K562 (cell line): ENCODE data around the gene ARHGDIA. TPM values are rescaled to one million over a fixed set of nuclear protein-coding genes. Genes with fewer than 3 reads are reported as not detected.

Source experiments
- ATAC-seq: fragments of 200-7000 bp; cut with Tn5 transposase; 3 replicates; pipeline ENCODE4 v1.9.1; 2020; ENCODE audit warnings: moderate library complexity
- BruUV-seq: library from RNA; stranded (reverse); fragments of 400-500 nt; replicated peaks from 2 replicates; lab custom pipeline; 2021; lab: Mats Ljungman, UMichigan
- CTCF ChIA-PET: fragments of 300-600 bp; formaldehyde crosslinking; extraction: SDS; loops from one replicate; lab custom pipeline; 2021; ENCODE audit warnings: low intra/inter-chr PET ratio; lab: Yijun Ruan, JAX
- POLR2A ChIA-PET: fragments of 300-600, 350-650 bp; sonication (Branson Sonifier 250); formaldehyde crosslinking; extraction: SDS; loops from one replicate; lab custom pipeline; 2021; ENCODE audit warnings: antibody characterized with exemption, inconsistent platforms; lab: Yijun Ruan, JAX
- DNase-seq, 4 experiments: peaks; one replicate each; pipeline versions ENCODE4 v3.0.0 to v3.0.0-alpha.2; 2011 to 2018; ENCODE audit warnings: low spot score in 3 of 4, mixed read lengths in 3 of 4; ENCODE audit errors: extremely low read depth in 1 of 4
- FAIRE-seq: peaks from 2 replicates; lab custom pipeline; 2011; peaks lifted over from hg19 to GRCh38; lab: Jason Lieb, UNC
- H2AFZ ChIP-seq: 2 replicates; pipeline ENCODE4 v1.6.0; 2011; ENCODE audit warnings: low read depth, low read length, control low read depth, inconsistent platforms
- H3K27ac ChIP-seq: fragments of 200-600 bp; 3 replicates; pipeline ENCODE4 v1.8.0; 2011; ENCODE audit warnings: low read depth, mild to moderate bottlenecking, control low read depth, inconsistent platforms, low read length, moderate library complexity, mixed read lengths; ENCODE audit errors: extremely low read depth
- H3K27me3 ChIP-seq, 2 experiments: fragments of 300-600 bp in 1 of 2; 2 replicates in 1 of 2; 3 replicates in 1 of 2; pipeline versions ENCODE4 v1.6.0 to v1.8.0; 2011; ENCODE audit warnings: inconsistent platforms in 2 of 2, low read length in 2 of 2, mild to moderate bottlenecking in 1 of 2, mixed read lengths in 1 of 2, moderate library complexity in 1 of 2; ENCODE audit not compliant: control insufficient read depth in 2 of 2, insufficient read depth in 2 of 2
- H3K36me3 ChIP-seq: fragments of 300-600 bp; 3 replicates; pipeline ENCODE4 v1.8.0; 2011; ENCODE audit warnings: mild to moderate bottlenecking, low read length, inconsistent platforms; ENCODE audit not compliant: control insufficient read depth, insufficient read depth
- H3K4me1 ChIP-seq, 2 experiments: fragments of 200-600 bp in 1 of 2; replicated peaks in 1 of 2; 2 replicates in 1 of 2; 3 replicates in 1 of 2; pipeline versions ENCODE4 v1.5.1 to v1.8.0; 2011; ENCODE audit warnings: inconsistent platforms in 2 of 2, low read length in 2 of 2, mild to moderate bottlenecking in 1 of 2, mixed read lengths in 1 of 2, moderate library complexity in 1 of 2; ENCODE audit not compliant: control insufficient read depth in 2 of 2, insufficient read depth in 2 of 2
- H3K4me2 ChIP-seq: 2 replicates; pipeline ENCODE4 v1.6.1; 2011; ENCODE audit warnings: low read length, control low read depth, inconsistent platforms, mixed read lengths; ENCODE audit not compliant: insufficient read depth
- H3K4me3 ChIP-seq: fragments of 200-600 bp; sonication (generic), shearing (Covaris generic); 2 replicates; pipeline ENCODE4 v1.5.1; 2016; ENCODE audit warnings: control low read depth, inconsistent platforms
- H3K79me2 ChIP-seq: fragments of 200-600 bp; 3 replicates; pipeline ENCODE4 v1.8.0; 2011; ENCODE audit warnings: low read length, inconsistent platforms; ENCODE audit not compliant: control insufficient read depth, insufficient read depth
- H3K9ac ChIP-seq, 2 experiments: 2 replicates each; pipeline versions ENCODE4 v1.6.0 to v1.6.1; 2011; ENCODE audit warnings: low read depth in 2 of 2, low read length in 2 of 2, control low read depth in 1 of 2, inconsistent platforms in 1 of 2, mild to moderate bottlenecking in 1 of 2, mixed read lengths in 1 of 2; ENCODE audit not compliant: insufficient read depth in 1 of 2
- H3K9me1 ChIP-seq: one replicate; pipeline ENCODE4 v1.6.0; 2011; ENCODE audit warnings: inconsistent platforms, mild to moderate bottlenecking, low read length, moderate library complexity; ENCODE audit not compliant: control insufficient read depth, insufficient read depth
- H3K9me3 ChIP-seq: replicated peaks from 2 replicates; pipeline ENCODE4 v1.5.1; 2011; ENCODE audit warnings: low read depth, low read length, inconsistent platforms; ENCODE audit not compliant: control insufficient read depth, insufficient read depth
- H4K20me1 ChIP-seq: replicated peaks from 2 replicates; pipeline ENCODE4 v1.6.1; 2011; ENCODE audit warnings: low read length, inconsistent platforms, mixed read lengths; ENCODE audit not compliant: control insufficient read depth, insufficient read depth
- BCLAF1 ChIP-seq, 2 experiments: fragments of 450-650 bp in 1 of 2; IDR thresholded peaks; 2 replicates each; pipeline ENCODE4 v1.6.1; 2011 to 2017; ENCODE audit warnings: low read depth in 2 of 2, antibody characterized with exemption in 1 of 2, borderline replicate concordance in 1 of 2, low read length in 1 of 2, mild to moderate bottlenecking in 1 of 2, mixed read lengths in 1 of 2; ENCODE audit not compliant: control insufficient read depth in 1 of 2
- CC2D1A ChIP-seq: fragments of 450-650 bp; IDR thresholded peaks from 2 replicates; pipeline ENCODE4 v1.6.1; 2017; ENCODE audit warnings: mild to moderate bottlenecking
- ILF3 ChIP-seq: fragments of 450-650 bp; IDR thresholded peaks from 2 replicates; pipeline ENCODE4 v1.6.1; 2018; ENCODE audit warnings: antibody characterized with exemption, mild to moderate bottlenecking, moderate library complexity, borderline replicate concordance
- MAX ChIP-seq: sonication (generic); formaldehyde crosslinking; IDR thresholded peaks from 2 replicates; pipeline ENCODE4 v1.9.0; 2022; ENCODE audit warnings: mild to moderate bottlenecking, missing genetic modification reagents
- NFRKB ChIP-seq: fragments of 450-650 bp; IDR thresholded peaks from 2 replicates; pipeline ENCODE4 v1.6.1; 2016; ENCODE audit warnings: low read depth
- TAF15 ChIP-seq: fragments of 200-400 bp; formaldehyde crosslinking; IDR thresholded peaks from 2 replicates; pipeline ENCODE4 v1.6.1; 2017; ENCODE audit warnings: mild to moderate bottlenecking, low read depth, low read length, moderate library complexity
- ZNF280A ChIP-seq: fragments of 450-650 bp; IDR thresholded peaks from 2 replicates; pipeline ENCODE4 v1.6.1; 2018; ENCODE audit warnings: mild to moderate bottlenecking, low read depth; ENCODE audit not compliant: partially characterized antibody
- ZNF561 ChIP-seq: fragments of 450-650 bp; formaldehyde crosslinking; conservative IDR thresholded peaks from 2 replicates; pipeline ENCODE4 v1.4.0; 2020; ENCODE audit warnings: mild to moderate bottlenecking, moderate library complexity
- WGBS: fragments of 100-300 bp; shearing (Covaris generic); methylation state at CpG from one replicate; pipeline ENCODE4 v1.1.6; 2016; ENCODE audit warnings: low coverage, mixed read lengths; ENCODE audit not compliant: insufficient coverage; ENCODE audit errors: missing lambda C conversion rate; 5-methylcytosine and 5-hydroxymethylcytosine counted together
- in situ Hi-C: fragments of 300-500 bp; cut with MboI; formaldehyde crosslinking; loops from 4 replicates; pipeline ENCODE4 v1.15.0; 2018; ENCODE audit warnings: inconsistent platforms, mixed read lengths
- intact Hi-C: fragments of 100-400 bp; cut with micrococcal nuclease; formaldehyde crosslinking; loops from 2 replicates; pipeline ENCODE4 v1.14.2; 2022
- polyA plus RNA-seq, 8 experiments: library from polyadenylated mRNA; depleted of rRNA in 4 of 8; stranded (reverse) in 5 of 8; unstranded in 3 of 8; fragments of >200 nt; fragmentation: Nextera tagmentation in 2 of 8; fragmentation: Illumina TruSeq in 1 of 8; extraction: Ambion mirVana in 2 of 8; extraction: Trizol in 1 of 8; gene quantifications; 2 replicates each; pipeline versions ENCODE4 v1.2.1 to v1.2.3, GENCODE V29; 2011 to 2014; ENCODE audit warnings: inconsistent platforms in 1 of 8, missing spikeins in 1 of 8
- total RNA-seq, 7 experiments: library from RNA; depleted of rRNA in 6 of 7; stranded (reverse); fragments of >200 nt in 6 of 7; fragmentation: Illumina TruSeq in 2 of 7; extraction: Trizol in 2 of 7; gene quantifications; 2 replicates each; pipeline versions ENCODE4 v1.2.1 to v1.2.3, GENCODE V29; 2011 to 2021; ENCODE audit warnings: low replicate concordance in 1 of 7
- TF ChIP-seq, protein P1 (sequence below), 2 experiments: fragments of 450-650 bp; IDR thresholded peaks; 2 replicates each; pipeline ENCODE4 v1.6.1; 2016
- TF ChIP-seq, protein P2 (sequence below): fragments of 250-450 bp; sonication (Bioruptor Pico); IDR thresholded peaks from 2 replicates; pipeline ENCODE4 v1.4.0; 2020; ENCODE audit warnings: mild to moderate bottlenecking, moderate library complexity

The ARHGDIA gene
- total and polyA plus RNA-seq, 9 of the 15 experiments (the other 6 are each of a cell fraction or from before 2014, with no cell fraction given): 9.6 to 340 (median 97.6) TPM

GRCh38 chr17:81831957-81832607 is 39.1 kb downstream of the ARHGDIA start:
- Histone ChIP-seq H2AFZ (peak overlapping the region; percentile 64), H3K9ac (peak overlapping the region; percentile 75 to 96), H3K9me1 (no peaks in the 10 kb centered on the region), H4K20me1 (no peaks in the 10 kb centered on the region), H3K27me3 (no peaks in the 10 kb centered on the region), H3K27ac (peak overlapping the region; percentile 76), H3K4me1 (peaks cover 25 to 65% of the 10 kb centered on the region in 2 experiments), H3K4me2 (peak overlapping the region; percentile 89), H3K79me2 (peaks cover 28% of the 10 kb centered on the region; the same call in 2 of the 3 replicates), H3K4me3 (peak overlapping the region; percentile 52), H3K9me3 (no peaks in the 10 kb centered on the region), H3K36me3 (no peaks in the 10 kb centered on the region)
- in situ Hi-C loops (no loop called here), intact Hi-C loops (no loop called here)
- 30% methylated on average over 18 of the region's 18 CpGs for WGBS
- ChIA-PET POLR2A (interaction anchor here (0.6 to 3.6 kb wide), 3 partner anchors 10 to 129 kb away, joined by 3 to 25 read pairs (median 4); partner anchors contain the start of gene MRPL12), CTCF (no interaction called here)
- TSS peak; percentile 74 for BruUV-seq
- ATAC-seq (peak; percentile 5), DNase-seq (peak in 1 of 4 experiments; percentile 54), FAIRE-seq (no peak)
- TF ChIP-seq TAF15 (no peak), ZNF561 (CRISPR knock-in tag) (no peak), ILF3 (no peak), BCLAF1 (IDR thresholded peaks at IDR 0.05; ENCODE audit: borderline replicate concordance in 1 of 2, control insufficient read depth in 1 of 2, low read depth in 2 of 2, low read length in 1 of 2) (no peak), ZNF280A (no peak), CC2D1A (no peak), MAX (peak; percentile 47; the same call in 1 of the 2 replicates), NFRKB (peak; percentile 77; the same call in 1 of the 2 replicates)
- TF ChIP-seq, protein P1, sequence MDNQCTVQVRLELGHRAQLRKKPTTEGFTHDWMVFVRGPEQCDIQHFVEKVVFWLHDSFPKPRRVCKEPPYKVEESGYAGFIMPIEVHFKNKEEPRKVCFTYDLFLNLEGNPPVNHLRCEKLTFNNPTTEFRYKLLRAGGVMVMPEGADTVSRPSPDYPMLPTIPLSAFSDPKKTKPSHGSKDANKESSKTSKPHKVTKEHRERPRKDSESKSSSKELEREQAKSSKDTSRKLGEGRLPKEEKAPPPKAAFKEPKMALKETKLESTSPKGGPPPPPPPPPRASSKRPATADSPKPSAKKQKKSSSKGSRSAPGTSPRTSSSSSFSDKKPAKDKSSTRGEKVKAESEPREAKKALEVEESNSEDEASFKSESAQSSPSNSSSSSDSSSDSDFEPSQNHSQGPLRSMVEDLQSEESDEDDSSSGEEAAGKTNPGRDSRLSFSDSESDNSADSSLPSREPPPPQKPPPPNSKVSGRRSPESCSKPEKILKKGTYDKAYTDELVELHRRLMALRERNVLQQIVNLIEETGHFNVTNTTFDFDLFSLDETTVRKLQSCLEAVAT (IDR thresholded peaks at IDR 0.05): peak; percentile 34 to 72; a peak in 1 of 4 replicates
- TF ChIP-seq, protein P2, sequence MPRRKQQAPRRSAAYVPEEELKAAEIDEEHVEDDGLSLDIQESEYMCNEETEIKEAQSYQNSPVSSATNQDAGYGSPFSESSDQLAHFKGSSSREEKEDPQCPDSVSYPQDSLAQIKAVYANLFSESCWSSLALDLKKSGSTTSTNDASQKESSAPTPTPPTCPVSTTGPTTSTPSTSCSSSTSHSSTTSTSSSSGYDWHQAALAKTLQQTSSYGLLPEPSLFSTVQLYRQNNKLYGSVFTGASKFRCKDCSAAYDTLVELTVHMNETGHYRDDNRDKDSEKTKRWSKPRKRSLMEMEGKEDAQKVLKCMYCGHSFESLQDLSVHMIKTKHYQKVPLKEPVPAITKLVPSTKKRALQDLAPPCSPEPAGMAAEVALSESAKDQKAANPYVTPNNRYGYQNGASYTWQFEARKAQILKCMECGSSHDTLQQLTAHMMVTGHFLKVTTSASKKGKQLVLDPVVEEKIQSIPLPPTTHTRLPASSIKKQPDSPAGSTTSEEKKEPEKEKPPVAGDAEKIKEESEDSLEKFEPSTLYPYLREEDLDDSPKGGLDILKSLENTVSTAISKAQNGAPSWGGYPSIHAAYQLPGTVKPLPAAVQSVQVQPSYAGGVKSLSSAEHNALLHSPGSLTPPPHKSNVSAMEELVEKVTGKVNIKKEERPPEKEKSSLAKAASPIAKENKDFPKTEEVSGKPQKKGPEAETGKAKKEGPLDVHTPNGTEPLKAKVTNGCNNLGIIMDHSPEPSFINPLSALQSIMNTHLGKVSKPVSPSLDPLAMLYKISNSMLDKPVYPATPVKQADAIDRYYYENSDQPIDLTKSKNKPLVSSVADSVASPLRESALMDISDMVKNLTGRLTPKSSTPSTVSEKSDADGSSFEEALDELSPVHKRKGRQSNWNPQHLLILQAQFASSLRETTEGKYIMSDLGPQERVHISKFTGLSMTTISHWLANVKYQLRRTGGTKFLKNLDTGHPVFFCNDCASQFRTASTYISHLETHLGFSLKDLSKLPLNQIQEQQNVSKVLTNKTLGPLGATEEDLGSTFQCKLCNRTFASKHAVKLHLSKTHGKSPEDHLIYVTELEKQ: no peak
